ENCODE results near the gene PANK1.

The PANK1 gene

GRCh38 chr10:89666138-89666537 is 21.1 kb upstream of the PANK1 start:
- TF ChIP-seq PATZ1 (CRISPR knock-in tag; IDR thresholded peaks at IDR 0.05; ENCODE audit: borderline replicate concordance) (no peak), ZC3H10 (CRISPR knock-in tag; IDR thresholded peaks at IDR 0.05) (no peak), SNAI2 (CRISPR knock-in tag; IDR thresholded peaks at IDR 0.05) (no peak), CREB5 (CRISPR knock-in tag; IDR thresholded peaks at IDR 0.05; ENCODE audit: low read depth) (no peak), TCF4 (CRISPR knock-in tag; IDR thresholded peaks at IDR 0.05; ENCODE audit: borderline replicate concordance) (no peak), POU6F1 (CRISPR knock-in tag; IDR thresholded peaks at IDR 0.05; ENCODE audit: borderline replicate concordance, low read depth) (no peak), ZNF8 (CRISPR knock-in tag; IDR thresholded peaks at IDR 0.05) (no peak), CSDC2 (CRISPR knock-in tag; IDR thresholded peaks at IDR 0.05) (no peak), BACH2 (CRISPR knock-in tag; IDR thresholded peaks at IDR 0.05; ENCODE audit: borderline replicate concordance) (no peak), ZFP3 (CRISPR knock-in tag; IDR thresholded peaks at IDR 0.05) (no peak)
- no peak for ATAC-seq

- TF ChIP-seq TSHZ2 (CRISPR knock-in tag; IDR thresholded peaks at IDR 0.05) (no peak), ZC3H10 (CRISPR knock-in tag; IDR thresholded peaks at IDR 0.05) (no peak)
- ATAC-seq = no peak
These were observed 20.3 kb upstream of the PANK1 start for GRCh38 chr10:89665302-89665701.

- ATAC-seq = no peak
- TF ChIP-seq ZNF70 (CRISPR knock-in tag; IDR thresholded peaks at IDR 0.05) (no peak), TSHZ2 (CRISPR knock-in tag; IDR thresholded peaks at IDR 0.05) (no peak), ARNTL (CRISPR knock-in tag; IDR thresholded peaks at IDR 0.05; ENCODE audit: borderline replicate concordance, low read depth) (no peak), ZNF8 (CRISPR knock-in tag; IDR thresholded peaks at IDR 0.05) (no peak), TCF4 (CRISPR knock-in tag; IDR thresholded peaks at IDR 0.05; ENCODE audit: borderline replicate concordance) (no peak), BACH2 (CRISPR knock-in tag; IDR thresholded peaks at IDR 0.05; ENCODE audit: borderline replicate concordance) (no peak), ZFP3 (CRISPR knock-in tag; IDR thresholded peaks at IDR 0.05) (no peak), PPARA (CRISPR knock-in tag; IDR thresholded peaks at IDR 0.05; ENCODE audit: borderline replicate concordance) (no peak), ZC3H10 (CRISPR knock-in tag; IDR thresholded peaks at IDR 0.05) (no peak), CSDC2 (CRISPR knock-in tag; IDR thresholded peaks at IDR 0.05) (no peak), ZNF565 (CRISPR knock-in tag; conservative IDR thresholded peaks at IDR 0.05; ENCODE audit: low read depth) (no peak)
These were observed 19.2 kb upstream of the PANK1 start for GRCh38 chr10:89664203-89664602.

- TF ChIP-seq ZNF8 (CRISPR knock-in tag; IDR thresholded peaks at IDR 0.05) (no peak), CSRNP3 (CRISPR knock-in tag; IDR thresholded peaks at IDR 0.05) (no peak), ZNF565 (CRISPR knock-in tag; conservative IDR thresholded peaks at IDR 0.05; ENCODE audit: low read depth) (no peak), POU6F1 (CRISPR knock-in tag; IDR thresholded peaks at IDR 0.05; ENCODE audit: borderline replicate concordance, low read depth) (no peak), TOX (CRISPR knock-in tag; IDR thresholded peaks at IDR 0.05; ENCODE audit: borderline replicate concordance) (no peak)
- ATAC-seq = no peak
These were observed 18.1 kb upstream of the PANK1 start for GRCh38 chr10:89663144-89663543.

Measured in SK-N-SH treated with all-trans-retinoic acid at 6 μM for 48 hours (cell line).